ENCODE results near the gene MRPL20. TPM values are rescaled to one million over a fixed set of nuclear protein-coding genes. Genes with fewer than 3 reads are reported as not detected.

MRPL20 gene
- total and polyA plus RNA-seq, 10 donors = 67.4 to 168 (median 101) TPM

DNA sequence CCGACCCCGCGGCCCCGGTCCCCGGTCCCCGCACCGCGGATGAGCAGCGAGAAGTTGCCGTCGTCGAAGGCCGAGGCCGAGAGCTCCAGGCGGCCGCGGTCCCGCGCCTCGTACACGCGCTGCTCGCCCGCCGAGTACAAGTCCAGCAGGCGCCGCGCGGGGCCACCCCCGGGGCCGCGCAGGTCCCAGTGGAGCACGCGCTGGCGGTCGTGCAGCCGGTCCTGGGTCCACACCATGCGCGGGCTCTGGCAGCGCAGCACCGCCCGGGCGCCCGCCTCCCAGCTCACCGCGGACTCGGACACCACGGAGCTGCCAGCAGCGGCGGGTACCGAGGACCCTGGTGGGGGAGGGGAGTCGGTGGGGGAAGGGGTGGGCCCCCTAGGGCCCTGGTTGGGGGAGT, 51.7 kb downstream of the MRPL20 start:
- H3K36me3 ChIP-seq = peaks cover 0 to 26% (median 0%) of the 10 kb centered on the region in 6 donors
- H3K4me3 ChIP-seq = peak overlapping the region in 5 of 8 donors; percentile 0 to 58 (median 13)
- no peaks in the 10 kb centered on the region for H3K9me3 ChIP-seq
- peaks cover 4 to 92% (median 65%) of the 10 kb centered on the region in 7 donors for H3K27me3 ChIP-seq (replicated peaks in 1 of 7)
- peaks cover 0 to 85% (median 53%) of the 10 kb centered on the region in 6 donors for H3K4me1 ChIP-seq
- intact Hi-C loops (cut with DNase I; ENCODE audit: low total_unique reads) = no loop called here
- no peak for TF ChIP-seq POLR2AphosphoS5 (IDR thresholded peaks at IDR 0.05)
- TF ChIP-seq POLR2A (IDR thresholded peaks at IDR 0.05) = no peak
- TF ChIP-seq, protein P1, sequence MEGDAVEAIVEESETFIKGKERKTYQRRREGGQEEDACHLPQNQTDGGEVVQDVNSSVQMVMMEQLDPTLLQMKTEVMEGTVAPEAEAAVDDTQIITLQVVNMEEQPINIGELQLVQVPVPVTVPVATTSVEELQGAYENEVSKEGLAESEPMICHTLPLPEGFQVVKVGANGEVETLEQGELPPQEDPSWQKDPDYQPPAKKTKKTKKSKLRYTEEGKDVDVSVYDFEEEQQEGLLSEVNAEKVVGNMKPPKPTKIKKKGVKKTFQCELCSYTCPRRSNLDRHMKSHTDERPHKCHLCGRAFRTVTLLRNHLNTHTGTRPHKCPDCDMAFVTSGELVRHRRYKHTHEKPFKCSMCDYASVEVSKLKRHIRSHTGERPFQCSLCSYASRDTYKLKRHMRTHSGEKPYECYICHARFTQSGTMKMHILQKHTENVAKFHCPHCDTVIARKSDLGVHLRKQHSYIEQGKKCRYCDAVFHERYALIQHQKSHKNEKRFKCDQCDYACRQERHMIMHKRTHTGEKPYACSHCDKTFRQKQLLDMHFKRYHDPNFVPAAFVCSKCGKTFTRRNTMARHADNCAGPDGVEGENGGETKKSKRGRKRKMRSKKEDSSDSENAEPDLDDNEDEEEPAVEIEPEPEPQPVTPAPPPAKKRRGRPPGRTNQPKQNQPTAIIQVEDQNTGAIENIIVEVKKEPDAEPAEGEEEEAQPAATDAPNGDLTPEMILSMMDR (IDR thresholded peaks at IDR 0.05 in 8 of 11, conservative IDR thresholded peaks at IDR 0.05 in 3 of 11) = no peak
- 0 to 8% (median 4%) methylated on average over 3 to 52 of the region's 52 CpGs for WGBS, 5 donors
- H3K27ac ChIP-seq = peak overlapping the region in 1 of 8 donors; percentile 31
- DNase-seq = no peak

DNA sequence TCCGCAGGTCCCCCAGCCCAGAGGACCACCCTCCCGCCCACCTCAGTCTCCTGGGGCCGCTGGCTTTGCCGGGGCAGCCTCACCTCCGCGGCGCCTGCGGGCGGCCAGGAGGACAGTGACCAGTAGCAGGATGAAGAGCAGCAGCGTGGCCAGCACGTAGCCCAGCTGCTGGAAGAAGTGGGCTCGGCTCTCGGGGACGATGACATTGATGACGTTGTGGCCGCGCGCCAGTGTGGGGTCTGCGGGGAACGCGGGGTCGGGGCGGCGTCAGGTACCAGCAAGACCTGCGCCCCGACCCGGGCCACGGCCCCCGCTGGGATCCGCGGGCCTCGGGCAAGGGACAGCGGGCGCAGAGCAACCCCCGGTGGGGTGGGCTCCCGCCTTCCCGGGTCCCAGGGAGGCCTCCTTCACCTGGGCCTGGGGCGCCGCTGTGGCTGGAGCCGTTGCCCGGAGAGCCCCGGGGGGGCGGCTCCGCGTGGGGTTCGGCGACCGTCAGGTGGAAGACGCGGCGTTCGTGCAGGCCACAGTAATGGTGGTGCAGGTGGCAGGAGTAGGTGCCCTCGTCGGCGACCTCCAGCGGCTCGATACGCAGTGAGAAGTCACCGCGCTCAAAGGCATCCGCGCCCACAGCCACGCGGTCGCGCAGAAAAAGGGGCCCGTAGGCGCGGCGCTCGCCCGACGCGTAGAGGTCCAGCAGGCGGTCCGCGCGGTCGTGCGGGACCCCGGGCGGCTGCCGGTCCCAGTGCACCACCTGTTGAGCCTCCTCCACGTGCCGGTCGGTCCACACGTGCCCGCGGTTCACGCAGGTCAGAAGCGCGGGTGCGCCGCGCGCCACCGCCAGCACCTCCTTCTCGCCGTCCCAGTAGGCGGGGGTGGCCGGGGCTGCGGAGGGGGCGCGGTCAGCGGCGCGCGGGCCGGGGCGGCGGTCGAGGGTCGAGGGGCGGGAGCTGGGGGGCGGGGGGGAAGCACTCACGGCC, 52.5 kb downstream of the MRPL20 start:
- WGBS, 5 donors = 13 to 20% (median 18%) methylated on average over 17 to 116 of the region's 116 CpGs
- Histone ChIP-seq H3K4me1 (peaks cover 0 to 76% (median 51%) of the 10 kb centered on the region in 6 donors), H3K27me3 (replicated peaks in 1 of 7) (peaks cover 4 to 83% (median 60%) of the 10 kb centered on the region in 7 donors), H3K27ac (no peak overlapping the region), H3K4me3 (peak overlapping the region in 6 of 8 donors; percentile 4 to 58 (median 13)), H3K36me3 (peaks cover 0 to 26% (median 0%) of the 10 kb centered on the region in 6 donors), H3K9me3 (no peaks in the 10 kb centered on the region)
- TF ChIP-seq POLR2AphosphoS5 (IDR thresholded peaks at IDR 0.05) (peak in 2 of 3 donors; percentile 18 to 47), POLR2A (IDR thresholded peaks at IDR 0.05) (no peak)
- TF ChIP-seq, protein P1 (IDR thresholded peaks at IDR 0.05 in 8 of 11, conservative IDR thresholded peaks at IDR 0.05 in 3 of 11) = no peak
- intact Hi-C loops (cut with DNase I; ENCODE audit: low total_unique reads) = no loop called here
- DNase-seq = no peak

DNA sequence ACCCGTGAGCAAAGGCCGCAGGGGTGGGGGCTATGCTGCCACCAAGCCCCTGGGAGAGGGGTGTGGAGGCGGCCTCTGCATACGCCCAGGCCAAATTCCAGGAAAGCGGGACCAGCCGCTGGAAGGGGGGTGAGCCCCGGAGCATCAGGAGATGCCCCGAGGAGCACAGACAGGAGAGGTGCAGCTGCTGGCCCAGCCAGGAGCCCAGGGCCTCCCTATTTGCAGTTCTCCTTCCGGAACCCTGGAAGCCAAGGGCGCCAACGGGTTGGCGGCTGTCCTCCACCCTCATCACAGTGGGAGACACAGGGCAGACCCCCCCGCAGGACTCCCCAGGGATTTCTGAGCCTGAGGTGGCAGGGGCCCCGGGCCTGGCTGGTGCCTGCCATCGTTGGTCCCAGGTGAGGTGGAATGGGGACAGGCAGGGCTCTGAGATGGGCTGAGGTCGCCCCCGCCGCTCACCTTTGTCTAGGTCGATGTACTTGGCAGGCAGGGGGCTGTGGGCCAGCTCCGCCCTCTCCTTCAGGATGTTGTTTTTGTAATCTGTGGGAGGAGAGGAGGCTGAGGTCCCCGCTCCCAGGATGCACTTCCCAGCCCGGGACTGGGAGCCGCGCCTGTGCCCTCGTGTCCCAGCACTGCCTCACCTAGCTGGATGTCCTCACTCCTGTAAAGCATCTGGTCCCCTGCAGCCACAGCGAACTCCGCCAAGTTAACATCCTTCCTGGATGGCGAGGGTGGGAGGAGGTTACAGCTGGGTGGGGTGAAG, 53.5 kb downstream of the MRPL20 start:
- 23 to 40% (median 26%) methylated on average over 14 to 28 of the region's 28 CpGs for WGBS, 5 donors
- Histone ChIP-seq H3K9me3 (no peaks in the 10 kb centered on the region), H3K27ac (no peak overlapping the region), H3K4me1 (peaks cover 0 to 67% (median 48%) of the 10 kb centered on the region in 6 donors), H3K27me3 (replicated peaks in 1 of 7) (peaks cover 4 to 73% (median 52%) of the 10 kb centered on the region in 7 donors), H3K4me3 (peak overlapping the region in 1 of 8 donors; percentile 58), H3K36me3 (peaks cover 0 to 26% (median 0%) of the 10 kb centered on the region in 6 donors)
- DNase-seq = no peak
- TF ChIP-seq POLR2AphosphoS5 (IDR thresholded peaks at IDR 0.05) (peak in 1 of 3 donors; percentile 16), POLR2A (IDR thresholded peaks at IDR 0.05) (no peak)
- intact Hi-C loops (cut with DNase I; ENCODE audit: low total_unique reads) = no loop called here

DNA sequence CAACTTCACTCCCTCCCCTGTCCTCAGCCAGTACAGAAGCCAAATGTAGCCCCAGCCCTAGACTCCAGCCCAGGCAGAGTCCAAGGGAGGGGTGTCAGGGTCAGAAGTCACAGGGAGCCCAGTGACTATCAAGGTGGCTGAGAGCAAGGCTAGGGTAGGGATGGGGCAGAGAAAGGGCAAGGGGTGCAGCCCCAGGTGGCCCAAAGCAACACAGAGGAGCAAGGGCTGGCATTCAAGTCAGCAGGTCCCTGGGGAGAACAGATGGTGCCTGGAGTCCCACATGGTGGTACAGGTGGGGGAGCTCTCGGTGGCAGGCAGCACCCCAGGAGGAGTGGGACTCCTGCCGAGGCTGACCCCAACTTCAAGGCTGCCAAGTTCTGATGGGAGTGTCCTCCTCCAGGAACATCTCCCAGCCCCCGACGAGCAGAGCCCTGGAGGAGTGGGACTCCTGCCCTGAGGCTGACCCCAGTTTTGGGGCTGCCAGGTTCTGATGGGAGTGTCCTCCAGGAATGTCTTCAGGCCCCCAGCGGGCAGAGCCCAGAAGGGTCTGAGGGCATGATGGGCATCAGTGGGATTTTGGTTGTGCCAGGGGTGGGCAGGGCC, 54.2 kb downstream of the MRPL20 start:
- no peak for DNase-seq
- Histone ChIP-seq H3K9me3 (no peaks in the 10 kb centered on the region), H3K4me3 (peak overlapping the region in 1 of 8 donors; percentile 3), H3K27ac (peak overlapping the region in 3 of 8 donors; percentile 22 to 53 (median 40)), H3K27me3 (replicated peaks in 1 of 7) (peaks cover 4 to 66% (median 45%) of the 10 kb centered on the region in 7 donors), H3K36me3 (peaks cover 0 to 26% (median 0%) of the 10 kb centered on the region in 6 donors), H3K4me1 (peaks cover 5 to 67% (median 52%) of the 10 kb centered on the region in 6 donors)
- intact Hi-C loops (cut with DNase I; ENCODE audit: low total_unique reads) = no loop called here
- 22 to 37% (median 28%) methylated on average over 4 to 5 of the region's 5 CpGs; no CpG with 5 or more reads in 1 of the 5 donors for WGBS, 5 donors
- TF ChIP-seq, protein P1 (IDR thresholded peaks at IDR 0.05 in 8 of 11, conservative IDR thresholded peaks at IDR 0.05 in 3 of 11) = no peak
- no peak for TF ChIP-seq POLR2A (IDR thresholded peaks at IDR 0.05)
- no peak for TF ChIP-seq POLR2AphosphoS5 (IDR thresholded peaks at IDR 0.05)

Measured in spleen (tissue), 11 donors.